ENCODE measurements around the gene TAS1R2.

The TAS1R2 gene

GRCh38 chr1:18819986-18820790, 39.3 kb downstream of the TAS1R2 start:
- DNase-seq (ENCODE audit: low spot score) = no peak

GRCh38 chr1:18819203-18819602, 40.3 kb downstream of the TAS1R2 start:
- no peak for DNase-seq (ENCODE audit: low spot score)

- no peak for DNase-seq (ENCODE audit: low spot score)
Measured at GRCh38 chr1:18817795-18818435, 41.5 kb downstream of the TAS1R2 start.

- DNase-seq (ENCODE audit: low spot score) = no peak
Measured at GRCh38 chr1:18817316-18817715, 42.1 kb downstream of the TAS1R2 start.

- DNase-seq (ENCODE audit: low spot score) = no peak
Measured at GRCh38 chr1:18816808-18817207, 42.7 kb downstream of the TAS1R2 start.

GRCh38 chr1:18814874-18815531, 44.5 kb downstream of the TAS1R2 start:
- no peak for DNase-seq (ENCODE audit: low spot score)

- no peak for DNase-seq (ENCODE audit: low spot score)
Measured at GRCh38 chr1:18814425-18814824, 45.0 kb downstream of the TAS1R2 start.

- no peak for DNase-seq (ENCODE audit: low spot score)
Measured at GRCh38 chr1:18812453-18812939, 47.0 kb downstream of the TAS1R2 start.

- DNase-seq (ENCODE audit: low spot score) = no peak
Measured at GRCh38 chr1:18811733-18812452, 47.6 kb downstream of the TAS1R2 start.

GRCh38 chr1:18809953-18810899, 49.2 kb downstream of the TAS1R2 start:
- no peak for DNase-seq (ENCODE audit: low spot score)

GRCh38 chr1:18808550-18808949, 50.9 kb downstream of the TAS1R2 start:
- no peak for DNase-seq (ENCODE audit: low spot score)

GRCh38 chr1:18807334-18808063, 52.0 kb downstream of the TAS1R2 start:
- no peak for DNase-seq (ENCODE audit: low spot score)

- DNase-seq (ENCODE audit: low spot score) = no peak
Measured at GRCh38 chr1:18805925-18806849, 53.3 kb downstream of the TAS1R2 start.

- no peak for DNase-seq (ENCODE audit: low spot score)
Measured at GRCh38 chr1:18805150-18805879, 54.1 kb downstream of the TAS1R2 start.

- DNase-seq (ENCODE audit: low spot score) = no peak
Measured at GRCh38 chr1:18803851-18804250, 55.6 kb downstream of the TAS1R2 start.

- DNase-seq (ENCODE audit: low spot score) = no peak
Measured at GRCh38 chr1:18803151-18803791, 56.2 kb downstream of the TAS1R2 start.

- DNase-seq (ENCODE audit: low spot score) = no peak
Measured at GRCh38 chr1:18802231-18802630, 57.2 kb downstream of the TAS1R2 start.

GRCh38 chr1:18800258-18800657, 59.2 kb downstream of the TAS1R2 start:
- no peak for DNase-seq (ENCODE audit: low spot score)
